Measurements from ENCODE around the gene SCIN.
"Not testable (repeated sequence)": the region's sequence is repeated elsewhere in the genome, so short reads cannot be mapped to it uniquely, and the experiment has no call there.

SCIN gene

DNA sequence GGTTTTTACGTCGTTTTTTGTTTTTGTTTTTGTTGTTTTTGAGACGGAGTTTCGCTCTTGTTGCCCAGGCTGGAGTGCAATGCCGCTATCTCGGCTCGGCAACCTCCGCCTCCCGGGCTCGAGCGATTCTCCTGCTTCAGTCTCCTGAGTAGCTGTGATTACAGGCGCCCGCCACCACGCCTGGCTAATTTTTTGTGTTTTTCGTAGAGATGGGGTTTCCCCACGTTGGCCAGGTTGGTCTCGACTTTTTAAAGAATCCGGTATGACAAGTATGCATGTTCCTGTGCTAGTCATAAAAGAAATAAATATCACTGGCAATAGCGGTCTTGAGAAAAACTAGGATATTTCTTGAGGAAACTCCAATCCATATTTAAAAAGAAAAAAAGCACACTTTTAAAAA, 114.2 kb downstream of the SCIN start:
- no peak overlapping the region for H3K4me3 ChIP-seq (ENCODE audit: low read length in 2 of 2)
- H3K36me3 ChIP-seq (ENCODE audit: control insufficient read depth in 2 of 2, insufficient read depth in 2 of 2, low read length in 2 of 2) = no peaks in the 10 kb centered on the region
- peaks cover 0 to 3% of the 10 kb centered on the region in 2 donors for H3K4me1 ChIP-seq (ENCODE audit: control insufficient read depth in 2 of 2, insufficient read depth in 2 of 2, low read length in 2 of 2)
- no peaks in the 10 kb centered on the region for H3K27me3 ChIP-seq (ENCODE audit: control insufficient read depth in 2 of 2, insufficient read depth in 2 of 2, low read length in 2 of 2)
- H3K9me3 ChIP-seq (ENCODE audit: control insufficient read depth in 2 of 2, low read length in 2 of 2) = no peaks in the 10 kb centered on the region
- no peak overlapping the region for H3K9ac ChIP-seq (ENCODE audit: low read depth in 1 of 2, low read length in 2 of 2)
- no peak overlapping the region for H3K27ac ChIP-seq (ENCODE audit: low read depth in 2 of 2, low read length in 2 of 2)

- Histone ChIP-seq H3K9me3 (ENCODE audit: control insufficient read depth in 2 of 2, low read length in 2 of 2) (no peaks in the 10 kb centered on the region), H3K4me3 (ENCODE audit: low read length in 2 of 2) (no peak overlapping the region), H3K9ac (ENCODE audit: low read depth in 1 of 2, low read length in 2 of 2) (no peak overlapping the region), H3K27me3 (ENCODE audit: control insufficient read depth in 2 of 2, insufficient read depth in 2 of 2, low read length in 2 of 2) (no peaks in the 10 kb centered on the region), H3K36me3 (ENCODE audit: control insufficient read depth in 2 of 2, insufficient read depth in 2 of 2, low read length in 2 of 2) (no peaks in the 10 kb centered on the region), H3K27ac (ENCODE audit: low read depth in 2 of 2, low read length in 2 of 2) (peak overlapping the region in 1 of 2 donors; percentile 93), H3K4me1 (ENCODE audit: control insufficient read depth in 2 of 2, insufficient read depth in 2 of 2, low read length in 2 of 2) (peaks cover 0 to 3% of the 10 kb centered on the region in 2 donors)
These were observed 115.0 kb downstream of the SCIN start for GRCh38 chr7:12685550-12685949.

GRCh38 chr7:12686234-12686890, 115.8 kb downstream of the SCIN start:
- Histone ChIP-seq H3K27ac (ENCODE audit: low read depth in 2 of 2, low read length in 2 of 2) (peak overlapping the region; percentile 89 to 93), H3K4me3 (ENCODE audit: low read length in 2 of 2) (peak overlapping the region; percentile 83 to 98), H3K9me3 (ENCODE audit: control insufficient read depth in 2 of 2, low read length in 2 of 2) (no peaks in the 10 kb centered on the region), H3K9ac (ENCODE audit: low read depth in 1 of 2, low read length in 2 of 2) (peak overlapping the region; percentile 58 to 97), H3K36me3 (ENCODE audit: control insufficient read depth in 2 of 2, insufficient read depth in 2 of 2, low read length in 2 of 2) (no peaks in the 10 kb centered on the region), H3K27me3 (ENCODE audit: control insufficient read depth in 2 of 2, insufficient read depth in 2 of 2, low read length in 2 of 2) (no peaks in the 10 kb centered on the region), H3K4me1 (ENCODE audit: control insufficient read depth in 2 of 2, insufficient read depth in 2 of 2, low read length in 2 of 2) (peaks cover 0 to 3% of the 10 kb centered on the region in 2 donors)

GRCh38 chr7:12686891-12687717, 116.6 kb downstream of the SCIN start, which contains the start of gene ARL4A:
Gene ARL4A, plus strand, starts transcription at chr7:12687633. Its CDS starts 622 bp downstream, at chr7:12688255.
- Histone ChIP-seq H3K9me3 (ENCODE audit: control insufficient read depth in 2 of 2, low read length in 2 of 2) (no peaks in the 10 kb centered on the region), H3K27ac (ENCODE audit: low read depth in 2 of 2, low read length in 2 of 2) (peak within 1 kb of the TSS; percentile 93 to 94), H3K4me1 (ENCODE audit: control insufficient read depth in 2 of 2, insufficient read depth in 2 of 2, low read length in 2 of 2) (peaks cover 0 to 3% of the 10 kb centered on the region in 2 donors), H3K9ac (ENCODE audit: low read depth in 1 of 2, low read length in 2 of 2) (peak within 1 kb of the TSS; percentile 92 to 97), H3K36me3 (ENCODE audit: control insufficient read depth in 2 of 2, insufficient read depth in 2 of 2, low read length in 2 of 2) (no peaks in the 10 kb centered on the region), H3K4me3 (ENCODE audit: low read length in 2 of 2) (peak within 1 kb of the TSS; percentile 83 to 98), H3K27me3 (ENCODE audit: control insufficient read depth in 2 of 2, insufficient read depth in 2 of 2, low read length in 2 of 2) (no peaks in the 10 kb centered on the region)

DNA sequence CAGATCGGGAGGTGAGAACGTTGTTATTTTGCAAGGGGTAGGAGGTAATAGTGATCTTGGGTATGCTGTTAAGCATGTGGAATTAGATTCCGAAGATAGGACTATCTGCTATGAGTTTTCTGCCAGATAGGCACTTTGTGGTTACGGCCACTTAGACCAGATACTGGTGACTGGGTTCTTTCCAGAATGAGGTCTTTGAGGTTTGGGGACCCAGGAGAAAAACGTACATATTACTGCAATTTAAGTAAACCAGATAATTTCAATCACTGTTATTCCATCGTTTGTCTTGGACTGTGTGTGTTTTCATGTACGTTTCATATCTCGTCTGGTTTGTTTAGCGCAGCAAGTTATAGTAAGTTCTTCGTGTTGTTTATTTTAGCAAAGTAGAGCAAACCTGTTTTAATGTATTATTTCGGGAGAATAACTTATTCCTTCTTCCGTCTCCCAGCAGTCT, 117.2 kb downstream of the SCIN start:
- Histone ChIP-seq H3K4me3 (ENCODE audit: low read length in 2 of 2) (peak overlapping the region; percentile 83 to 98), H3K36me3 (ENCODE audit: control insufficient read depth in 2 of 2, insufficient read depth in 2 of 2, low read length in 2 of 2) (no peaks in the 10 kb centered on the region), H3K9me3 (ENCODE audit: control insufficient read depth in 2 of 2, low read length in 2 of 2) (no peaks in the 10 kb centered on the region)

DNA sequence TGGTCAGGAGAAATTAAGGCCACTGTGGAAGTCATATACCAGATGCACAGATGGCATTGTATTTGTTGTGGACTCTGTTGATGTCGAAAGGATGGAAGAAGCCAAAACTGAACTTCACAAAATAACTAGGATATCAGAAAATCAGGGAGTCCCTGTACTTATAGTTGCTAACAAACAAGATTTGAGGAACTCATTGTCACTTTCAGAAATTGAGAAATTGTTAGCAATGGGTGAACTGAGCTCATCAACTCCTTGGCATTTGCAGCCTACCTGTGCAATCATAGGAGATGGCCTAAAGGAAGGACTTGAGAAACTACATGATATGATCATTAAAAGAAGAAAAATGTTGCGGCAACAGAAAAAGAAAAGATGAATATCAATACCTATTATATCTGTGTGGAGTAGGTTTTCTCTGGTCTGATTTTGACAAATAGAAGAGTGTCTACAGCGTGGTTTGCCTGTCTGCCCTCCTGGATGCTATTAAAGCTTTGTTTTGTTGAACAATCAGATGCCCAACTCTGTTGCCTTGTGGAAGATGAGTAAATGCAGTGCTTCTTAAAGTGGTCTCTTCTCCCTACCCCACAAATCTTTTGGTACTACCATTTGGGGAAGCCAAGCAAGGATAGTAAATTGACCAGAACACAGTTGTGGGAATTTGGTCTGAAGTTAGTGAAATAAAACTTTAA, 118.1 kb downstream of the SCIN start:
- Histone ChIP-seq H3K27ac (ENCODE audit: low read depth in 2 of 2, low read length in 2 of 2) (peak overlapping the region in 1 of 2 donors; percentile 37), H3K9ac (ENCODE audit: low read depth in 1 of 2, low read length in 2 of 2) (peak overlapping the region in 1 of 2 donors; percentile 57), H3K4me3 (ENCODE audit: low read length in 2 of 2) (peak overlapping the region; percentile 69 to 72)
- not testable (repeated sequence) for H3K9me3 ChIP-seq (ENCODE audit: control insufficient read depth in 2 of 2, low read length in 2 of 2); H3K36me3 ChIP-seq (ENCODE audit: control insufficient read depth in 2 of 2, insufficient read depth in 2 of 2, low read length in 2 of 2); H3K27me3 ChIP-seq (ENCODE audit: control insufficient read depth in 2 of 2, insufficient read depth in 2 of 2, low read length in 2 of 2); H3K4me1 ChIP-seq (ENCODE audit: control insufficient read depth in 2 of 2, insufficient read depth in 2 of 2, low read length in 2 of 2)

More for the DNA sequence above, 117.2 kb downstream of the SCIN start:
- Histone ChIP-seq H3K27ac (ENCODE audit: low read depth in 2 of 2, low read length in 2 of 2) (peak overlapping the region; percentile 93 to 94), H3K9ac (ENCODE audit: low read depth in 1 of 2, low read length in 2 of 2) (peak overlapping the region; percentile 92 to 97), H3K27me3 (ENCODE audit: control insufficient read depth in 2 of 2, insufficient read depth in 2 of 2, low read length in 2 of 2) (no peaks in the 10 kb centered on the region), H3K4me1 (ENCODE audit: control insufficient read depth in 2 of 2, insufficient read depth in 2 of 2, low read length in 2 of 2) (peaks cover 0 to 3% of the 10 kb centered on the region in 2 donors)

GRCh38 chr7:12689451-12689850, 118.9 kb downstream of the SCIN start:
- no peaks in the 10 kb centered on the region for H3K9me3 ChIP-seq (ENCODE audit: control insufficient read depth in 2 of 2, low read length in 2 of 2)
- H3K36me3 ChIP-seq (ENCODE audit: control insufficient read depth in 2 of 2, insufficient read depth in 2 of 2, low read length in 2 of 2) = no peaks in the 10 kb centered on the region
- H3K27me3 ChIP-seq (ENCODE audit: control insufficient read depth in 2 of 2, insufficient read depth in 2 of 2, low read length in 2 of 2) = no peaks in the 10 kb centered on the region
- H3K4me3 ChIP-seq (ENCODE audit: low read length in 2 of 2) = peak overlapping the region; percentile 69 to 72
- H3K27ac ChIP-seq (ENCODE audit: low read depth in 2 of 2, low read length in 2 of 2) = no peak overlapping the region
- H3K9ac ChIP-seq (ENCODE audit: low read depth in 1 of 2, low read length in 2 of 2) = peak overlapping the region in 1 of 2 donors; percentile 57
- H3K4me1 ChIP-seq (ENCODE audit: control insufficient read depth in 2 of 2, insufficient read depth in 2 of 2, low read length in 2 of 2) = peaks cover 0 to 3% of the 10 kb centered on the region in 2 donors

DNA sequence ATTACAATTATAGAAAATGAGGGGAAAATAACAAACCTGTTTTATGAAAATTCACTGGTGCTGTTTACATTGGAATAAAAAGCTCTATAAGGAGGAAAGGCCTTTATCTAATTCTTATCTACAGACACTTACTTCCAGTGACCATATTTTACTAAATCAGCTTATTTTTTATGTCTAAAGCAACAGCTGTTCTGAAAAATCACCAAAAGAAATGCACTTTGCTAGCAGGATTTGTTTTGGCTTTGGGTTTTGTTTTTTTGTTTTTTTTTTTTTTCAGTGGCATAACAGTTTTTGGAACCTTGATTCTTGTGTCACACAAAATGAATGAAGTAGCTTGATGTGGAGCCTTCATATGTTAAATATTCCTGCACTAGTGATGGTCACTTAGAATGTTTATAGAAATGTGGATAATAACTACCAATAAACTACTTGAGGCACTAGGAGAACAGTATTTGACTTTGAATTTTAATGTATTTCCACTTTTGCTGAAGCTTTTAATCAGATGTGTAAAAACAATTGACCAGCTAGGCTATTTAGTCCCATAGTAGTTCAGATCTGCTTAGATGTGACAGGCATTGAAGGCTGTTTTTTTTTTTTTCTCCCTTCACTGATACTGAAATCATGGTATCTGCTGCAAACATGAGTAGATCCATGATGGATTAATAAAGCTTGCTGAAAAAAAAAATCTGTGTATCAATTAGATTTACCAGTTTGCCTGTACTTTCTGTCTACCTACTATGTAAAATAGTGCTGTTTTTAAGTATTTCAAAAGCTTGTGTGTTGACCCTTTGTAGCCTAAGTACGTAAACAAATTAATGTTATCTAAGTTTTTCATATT, 119.7 kb downstream of the SCIN start:
- Histone ChIP-seq H3K27me3 (ENCODE audit: control insufficient read depth in 2 of 2, insufficient read depth in 2 of 2, low read length in 2 of 2) (no peaks in the 10 kb centered on the region), H3K4me3 (ENCODE audit: low read length in 2 of 2) (peak overlapping the region; percentile 69 to 72), H3K27ac (ENCODE audit: low read depth in 2 of 2, low read length in 2 of 2) (no peak overlapping the region), H3K4me1 (ENCODE audit: control insufficient read depth in 2 of 2, insufficient read depth in 2 of 2, low read length in 2 of 2) (peaks cover 0 to 3% of the 10 kb centered on the region in 2 donors), H3K9ac (ENCODE audit: low read depth in 1 of 2, low read length in 2 of 2) (peak overlapping the region in 1 of 2 donors; percentile 57), H3K9me3 (ENCODE audit: control insufficient read depth in 2 of 2, low read length in 2 of 2) (no peaks in the 10 kb centered on the region), H3K36me3 (ENCODE audit: control insufficient read depth in 2 of 2, insufficient read depth in 2 of 2, low read length in 2 of 2) (no peaks in the 10 kb centered on the region)

GRCh38 chr7:12691388-12691787, 120.9 kb downstream of the SCIN start:
- not testable (repeated sequence) for H3K4me3 ChIP-seq (ENCODE audit: low read length in 2 of 2); H3K9ac ChIP-seq (ENCODE audit: low read depth in 1 of 2, low read length in 2 of 2); H3K27ac ChIP-seq (ENCODE audit: low read depth in 2 of 2, low read length in 2 of 2); H3K27me3 ChIP-seq (ENCODE audit: control insufficient read depth in 2 of 2, insufficient read depth in 2 of 2, low read length in 2 of 2); H3K36me3 ChIP-seq (ENCODE audit: control insufficient read depth in 2 of 2, insufficient read depth in 2 of 2, low read length in 2 of 2); H3K4me1 ChIP-seq (ENCODE audit: control insufficient read depth in 2 of 2, insufficient read depth in 2 of 2, low read length in 2 of 2); H3K9me3 ChIP-seq (ENCODE audit: control insufficient read depth in 2 of 2, low read length in 2 of 2)

Data from mucosa of rectum (tissue), 2 donors.